GM12878 (cell line): Measurements from ENCODE around the gene SRSF8. TPM values are rescaled to one million over a fixed set of nuclear protein-coding genes. Genes with fewer than 3 reads are reported as not detected.

Experiments used
- CEBPB ChIP-seq, 2 experiments: fragments of 150-350 bp in 1 of 2; IDR thresholded peaks; 2 replicates each; pipeline ENCODE4 v1.6.1; 2012 to 2014; ENCODE audit warnings: low read depth in 2 of 2, low read length in 2 of 2, borderline replicate concordance in 1 of 2, inconsistent platforms in 1 of 2
- CHD4 ChIP-seq: fragments of 200-600 bp; sonication (generic); IDR thresholded peaks from 2 replicates; pipeline ENCODE4 v1.6.1; 2016; ENCODE audit warnings: mild to moderate bottlenecking
- ETV6 ChIP-seq, 2 experiments: fragments of 450-650 bp in 1 of 2; IDR thresholded peaks in 1 of 2; conservative IDR thresholded peaks in 1 of 2; 2 replicates each; pipeline ENCODE4 v1.6.1; 2014; ENCODE audit warnings: antibody characterized with exemption in 1 of 2, borderline replicate concordance in 1 of 2, low read depth in 1 of 2, mild to moderate bottlenecking in 1 of 2, moderate library complexity in 1 of 2
- IKZF1 ChIP-seq: fragments of 450-650 bp; conservative IDR thresholded peaks from 2 replicates; pipeline ENCODE4 v1.6.1; 2017; ENCODE audit warnings: antibody characterized with exemption, mild to moderate bottlenecking
- IRF4 ChIP-seq: IDR thresholded peaks from 2 replicates; pipeline ENCODE4 v1.6.1; 2011; ENCODE audit warnings: low read depth, low read length
- KLF5 ChIP-seq: fragments of 450-650 bp; IDR thresholded peaks from 2 replicates; pipeline ENCODE4 v1.6.1; 2014; ENCODE audit warnings: mild to moderate bottlenecking; ENCODE audit not compliant: partially characterized antibody
- NRF1 ChIP-seq: conservative IDR thresholded peaks from 2 replicates; pipeline ENCODE4 v1.6.1; 2011; ENCODE audit warnings: mild to moderate bottlenecking, low read depth, low read length, improper control_type of control experiment
- PAX5 ChIP-seq: IDR thresholded peaks from 2 replicates; pipeline ENCODE4 v1.6.1; 2011; ENCODE audit warnings: low read depth, low read length, borderline replicate concordance
- POLR2AphosphoS5 ChIP-seq: IDR thresholded peaks from 2 replicates; pipeline ENCODE4 v1.6.1; 2011; ENCODE audit warnings: mild to moderate bottlenecking, low read length, inconsistent platforms
- RAD51 ChIP-seq: fragments of 450-650 bp; IDR thresholded peaks from 2 replicates; pipeline ENCODE4 v1.6.1; 2016; ENCODE audit warnings: moderate library complexity, mild to moderate bottlenecking, inconsistent platforms
- RBBP5 ChIP-seq: fragments of 200-600 bp; sonication (generic); conservative IDR thresholded peaks from 2 replicates; pipeline ENCODE4 v1.6.1; 2016
- SMARCA5 ChIP-seq: fragments of 450-650 bp; IDR thresholded peaks from 2 replicates; pipeline ENCODE4 v1.6.1; 2017; ENCODE audit warnings: mild to moderate bottlenecking
- SUZ12 ChIP-seq: fragments of 200-600 bp; sonication (generic); IDR thresholded peaks from one replicate; pipeline ENCODE4 v1.6.1; 2018; ENCODE audit warnings: antibody characterized with exemption, mild to moderate bottlenecking; ENCODE audit not compliant: unreplicated experiment
- YBX1 ChIP-seq: fragments of 450-650 bp; IDR thresholded peaks from 2 replicates; pipeline ENCODE4 v1.6.1; 2016; ENCODE audit warnings: antibody characterized with exemption
- ZNF622 ChIP-seq: fragments of 450-650 bp; IDR thresholded peaks from 2 replicates; pipeline ENCODE4 v1.6.1; 2017; ENCODE audit warnings: mild to moderate bottlenecking, inconsistent platforms
- polyA plus RNA-seq, 11 experiments: library from polyadenylated mRNA; depleted of rRNA in 4 of 11; unstranded in 6 of 11; stranded (reverse) in 5 of 11; fragments of >200 nt; fragmentation: Nextera tagmentation in 4 of 11; fragmentation: Illumina TruSeq in 1 of 11; extraction: Ambion mirVana in 4 of 11; extraction: Trizol in 1 of 11; gene quantifications; 1 replicate in 1 of 11; 2 replicates in 10 of 11; pipeline versions ENCODE4 v1.2.1 to v1.2.3, GENCODE V29; 2011 to 2016; ENCODE audit warnings: inconsistent platforms in 2 of 11, missing spikeins in 2 of 11, low read depth in 1 of 11
- total RNA-seq, 4 experiments: library from RNA; depleted of rRNA in 3 of 4; stranded (reverse); fragments of >200 nt in 3 of 4; fragmentation: Illumina TruSeq in 1 of 4; extraction: Trizol in 1 of 4; gene quantifications; 2 replicates each; pipeline versions ENCODE4 v1.2.1 to v1.2.3, GENCODE V29; 2013 to 2021
- TF ChIP-seq, protein P1 (sequence below): fragments of 450-650 bp; IDR thresholded peaks from 2 replicates; pipeline ENCODE4 v1.6.1; 2018; ENCODE audit warnings: mild to moderate bottlenecking, low read depth, moderate library complexity; ENCODE audit not compliant: partially characterized antibody
- TF ChIP-seq, protein P2 (sequence below): IDR thresholded peaks from 2 replicates; pipeline ENCODE4 v1.6.1; 2012; ENCODE audit warnings: low read depth, low read length, improper control_type of control experiment
- TF ChIP-seq, protein P3 (sequence below): fragments of 450-650 bp; IDR thresholded peaks from 2 replicates; pipeline ENCODE4 v1.6.1; 2017; ENCODE audit warnings: mild to moderate bottlenecking, moderate library complexity
- TF ChIP-seq, protein P4 (sequence below): fragments of 450-650 bp; IDR thresholded peaks from 2 replicates; pipeline ENCODE4 v1.6.1; 2017; ENCODE audit warnings: mild to moderate bottlenecking, moderate library complexity

Gene SRSF8
- total and polyA plus RNA-seq, 10 of the 15 experiments (the other 5 are each of a cell fraction or from before 2014, with no cell fraction given) = 14.2 to 43.1 (median 27.1) TPM

DNA sequence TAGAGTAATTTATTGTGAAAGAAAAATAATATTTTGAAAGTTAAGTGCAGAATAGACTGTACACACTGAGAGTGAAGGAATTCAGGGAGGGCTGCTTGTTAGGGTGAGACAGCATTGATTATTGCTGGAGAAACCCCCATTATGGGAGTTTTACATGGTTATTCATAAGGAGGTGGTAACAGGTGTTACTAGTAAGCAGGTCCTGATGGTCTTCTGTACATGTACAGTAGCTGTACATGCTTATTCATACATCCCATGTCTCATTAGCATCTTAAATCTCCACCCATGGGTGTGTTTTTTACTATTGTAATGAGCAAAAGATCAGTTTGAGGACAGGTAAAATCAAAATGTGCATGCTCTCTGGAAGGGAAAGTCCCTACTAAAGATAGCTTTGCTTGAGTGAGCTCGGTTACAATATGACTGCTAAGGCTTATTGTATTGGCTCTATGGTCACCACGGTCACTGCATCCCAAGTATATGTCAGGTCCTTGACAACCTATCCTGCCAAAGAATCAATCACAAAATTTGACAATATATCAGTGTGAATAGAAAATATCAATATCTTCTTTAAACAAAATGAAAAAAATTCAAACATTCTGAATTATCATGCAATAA, 11.3 kb upstream of the SRSF8 start (continued):
- TF ChIP-seq, protein P1, sequence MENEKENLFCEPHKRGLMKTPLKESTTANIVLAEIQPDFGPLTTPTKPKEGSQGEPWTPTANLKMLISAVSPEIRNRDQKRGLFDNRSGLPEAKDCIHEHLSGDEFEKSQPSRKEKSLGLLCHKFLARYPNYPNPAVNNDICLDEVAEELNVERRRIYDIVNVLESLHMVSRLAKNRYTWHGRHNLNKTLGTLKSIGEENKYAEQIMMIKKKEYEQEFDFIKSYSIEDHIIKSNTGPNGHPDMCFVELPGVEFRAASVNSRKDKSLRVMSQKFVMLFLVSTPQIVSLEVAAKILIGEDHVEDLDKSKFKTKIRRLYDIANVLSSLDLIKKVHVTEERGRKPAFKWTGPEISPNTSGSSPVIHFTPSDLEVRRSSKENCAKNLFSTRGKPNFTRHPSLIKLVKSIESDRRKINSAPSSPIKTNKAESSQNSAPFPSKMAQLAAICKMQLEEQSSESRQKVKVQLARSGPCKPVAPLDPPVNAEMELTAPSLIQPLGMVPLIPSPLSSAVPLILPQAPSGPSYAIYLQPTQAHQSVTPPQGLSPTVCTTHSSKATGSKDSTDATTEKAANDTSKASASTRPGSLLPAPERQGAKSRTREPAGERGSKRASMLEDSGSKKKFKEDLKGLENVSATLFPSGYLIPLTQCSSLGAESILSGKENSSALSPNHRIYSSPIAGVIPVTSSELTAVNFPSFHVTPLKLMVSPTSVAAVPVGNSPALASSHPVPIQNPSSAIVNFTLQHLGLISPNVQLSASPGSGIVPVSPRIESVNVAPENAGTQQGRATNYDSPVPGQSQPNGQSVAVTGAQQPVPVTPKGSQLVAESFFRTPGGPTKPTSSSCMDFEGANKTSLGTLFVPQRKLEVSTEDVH = no peak
- peak; percentile 52; the same call in 1 of the 2 replicates for TF ChIP-seq PAX5
- TF ChIP-seq, protein P2, sequence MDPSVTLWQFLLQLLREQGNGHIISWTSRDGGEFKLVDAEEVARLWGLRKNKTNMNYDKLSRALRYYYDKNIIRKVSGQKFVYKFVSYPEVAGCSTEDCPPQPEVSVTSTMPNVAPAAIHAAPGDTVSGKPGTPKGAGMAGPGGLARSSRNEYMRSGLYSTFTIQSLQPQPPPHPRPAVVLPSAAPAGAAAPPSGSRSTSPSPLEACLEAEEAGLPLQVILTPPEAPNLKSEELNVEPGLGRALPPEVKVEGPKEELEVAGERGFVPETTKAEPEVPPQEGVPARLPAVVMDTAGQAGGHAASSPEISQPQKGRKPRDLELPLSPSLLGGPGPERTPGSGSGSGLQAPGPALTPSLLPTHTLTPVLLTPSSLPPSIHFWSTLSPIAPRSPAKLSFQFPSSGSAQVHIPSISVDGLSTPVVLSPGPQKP = no peak
- TF ChIP-seq POLR2AphosphoS5 = no peak
- no peak for TF ChIP-seq CEBPB (IDR thresholded peaks at IDR 0.05; ENCODE audit: borderline replicate concordance in 1 of 2, low read depth in 2 of 2, low read length in 2 of 2)
- TF ChIP-seq, protein P3, sequence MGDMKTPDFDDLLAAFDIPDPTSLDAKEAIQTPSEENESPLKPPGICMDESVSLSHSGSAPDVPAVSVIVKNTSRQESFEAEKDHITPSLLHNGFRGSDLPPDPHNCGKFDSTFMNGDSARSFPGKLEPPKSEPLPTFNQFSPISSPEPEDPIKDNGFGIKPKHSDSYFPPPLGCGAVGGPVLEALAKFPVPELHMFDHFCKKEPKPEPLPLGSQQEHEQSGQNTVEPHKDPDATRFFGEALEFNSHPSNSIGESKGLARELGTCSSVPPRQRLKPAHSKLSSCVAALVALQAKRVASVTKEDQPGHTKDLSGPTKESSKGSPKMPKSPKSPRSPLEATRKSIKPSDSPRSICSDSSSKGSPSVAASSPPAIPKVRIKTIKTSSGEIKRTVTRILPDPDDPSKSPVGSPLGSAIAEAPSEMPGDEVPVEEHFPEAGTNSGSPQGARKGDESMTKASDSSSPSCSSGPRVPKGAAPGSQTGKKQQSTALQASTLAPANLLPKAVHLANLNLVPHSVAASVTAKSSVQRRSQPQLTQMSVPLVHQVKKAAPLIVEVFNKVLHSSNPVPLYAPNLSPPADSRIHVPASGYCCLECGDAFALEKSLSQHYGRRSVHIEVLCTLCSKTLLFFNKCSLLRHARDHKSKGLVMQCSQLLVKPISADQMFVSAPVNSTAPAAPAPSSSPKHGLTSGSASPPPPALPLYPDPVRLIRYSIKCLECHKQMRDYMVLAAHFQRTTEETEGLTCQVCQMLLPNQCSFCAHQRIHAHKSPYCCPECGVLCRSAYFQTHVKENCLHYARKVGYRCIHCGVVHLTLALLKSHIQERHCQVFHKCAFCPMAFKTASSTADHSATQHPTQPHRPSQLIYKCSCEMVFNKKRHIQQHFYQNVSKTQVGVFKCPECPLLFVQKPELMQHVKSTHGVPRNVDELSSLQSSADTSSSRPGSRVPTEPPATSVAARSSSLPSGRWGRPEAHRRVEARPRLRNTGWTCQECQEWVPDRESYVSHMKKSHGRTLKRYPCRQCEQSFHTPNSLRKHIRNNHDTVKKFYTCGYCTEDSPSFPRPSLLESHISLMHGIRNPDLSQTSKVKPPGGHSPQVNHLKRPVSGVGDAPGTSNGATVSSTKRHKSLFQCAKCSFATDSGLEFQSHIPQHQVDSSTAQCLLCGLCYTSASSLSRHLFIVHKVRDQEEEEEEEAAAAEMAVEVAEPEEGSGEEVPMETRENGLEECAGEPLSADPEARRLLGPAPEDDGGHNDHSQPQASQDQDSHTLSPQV = no peak
- no peak for TF ChIP-seq CHD4
- no peak for TF ChIP-seq SMARCA5
- no peak for TF ChIP-seq ETV6 (conservative IDR thresholded peaks at IDR 0.05 in 1 of 2, IDR thresholded peaks at IDR 0.05 in 1 of 2; ENCODE audit: borderline replicate concordance in 1 of 2, low read depth in 1 of 2)
- no peak for TF ChIP-seq YBX1
- no peak for TF ChIP-seq SUZ12
- no peak for TF ChIP-seq RAD51
- TF ChIP-seq, protein P4, sequence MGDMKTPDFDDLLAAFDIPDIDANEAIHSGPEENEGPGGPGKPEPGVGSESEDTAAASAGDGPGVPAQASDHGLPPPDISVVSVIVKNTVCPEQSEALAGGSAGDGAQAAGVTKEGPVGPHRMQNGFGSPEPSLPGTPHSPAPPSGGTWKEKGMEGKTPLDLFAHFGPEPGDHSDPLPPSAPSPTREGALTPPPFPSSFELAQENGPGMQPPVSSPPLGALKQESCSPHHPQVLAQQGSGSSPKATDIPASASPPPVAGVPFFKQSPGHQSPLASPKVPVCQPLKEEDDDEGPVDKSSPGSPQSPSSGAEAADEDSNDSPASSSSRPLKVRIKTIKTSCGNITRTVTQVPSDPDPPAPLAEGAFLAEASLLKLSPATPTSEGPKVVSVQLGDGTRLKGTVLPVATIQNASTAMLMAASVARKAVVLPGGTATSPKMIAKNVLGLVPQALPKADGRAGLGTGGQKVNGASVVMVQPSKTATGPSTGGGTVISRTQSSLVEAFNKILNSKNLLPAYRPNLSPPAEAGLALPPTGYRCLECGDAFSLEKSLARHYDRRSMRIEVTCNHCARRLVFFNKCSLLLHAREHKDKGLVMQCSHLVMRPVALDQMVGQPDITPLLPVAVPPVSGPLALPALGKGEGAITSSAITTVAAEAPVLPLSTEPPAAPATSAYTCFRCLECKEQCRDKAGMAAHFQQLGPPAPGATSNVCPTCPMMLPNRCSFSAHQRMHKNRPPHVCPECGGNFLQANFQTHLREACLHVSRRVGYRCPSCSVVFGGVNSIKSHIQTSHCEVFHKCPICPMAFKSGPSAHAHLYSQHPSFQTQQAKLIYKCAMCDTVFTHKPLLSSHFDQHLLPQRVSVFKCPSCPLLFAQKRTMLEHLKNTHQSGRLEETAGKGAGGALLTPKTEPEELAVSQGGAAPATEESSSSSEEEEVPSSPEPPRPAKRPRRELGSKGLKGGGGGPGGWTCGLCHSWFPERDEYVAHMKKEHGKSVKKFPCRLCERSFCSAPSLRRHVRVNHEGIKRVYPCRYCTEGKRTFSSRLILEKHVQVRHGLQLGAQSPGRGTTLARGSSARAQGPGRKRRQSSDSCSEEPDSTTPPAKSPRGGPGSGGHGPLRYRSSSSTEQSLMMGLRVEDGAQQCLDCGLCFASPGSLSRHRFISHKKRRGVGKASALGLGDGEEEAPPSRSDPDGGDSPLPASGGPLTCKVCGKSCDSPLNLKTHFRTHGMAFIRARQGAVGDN = no peak
- no peak for TF ChIP-seq KLF5
- peak; percentile 67; the same call in 1 of the 2 replicates for TF ChIP-seq IRF4
- TF ChIP-seq IKZF1 = no peak
- no peak for TF ChIP-seq RBBP5
- TF ChIP-seq ZNF622 = no peak
- TF ChIP-seq NRF1 = no peak
